Right lobe of liver (tissue), 6 donors: ENCODE data around the gene FTO. TPM values are rescaled to one million over a fixed set of nuclear protein-coding genes. Genes with fewer than 3 reads are reported as not detected.
A peak's percentile ranks its signal among the peaks of the same experiment; 100 is the strongest.

ENCODE experiments used
- ATAC-seq, 4 donors: fragments of 200-7000 bp; cut with Tn5 transposase; one replicate each; pipeline ENCODE4 v1.9.1; 2020; ENCODE audit warnings: mild to moderate bottlenecking in 4 of 4, moderate library complexity in 4 of 4
- DNase-seq, 3 donors: peaks; one replicate each; pipeline ENCODE4 v3.0.0-alpha.2; 2020
- H3K27ac ChIP-seq, 3 donors: fragments of 200-600 bp; one replicate each; pipeline ENCODE4 v1.8.0; 2022
- H3K27me3 ChIP-seq, 2 donors: fragments of 200-600 bp; one replicate each; pipeline ENCODE4 v1.8.0; 2022
- H3K36me3 ChIP-seq, 4 donors: fragments of 200-600 bp; sonication (generic) in 1 of 4; one replicate each; pipeline versions ENCODE4 v1.5.1 to v1.8.0; 2017 to 2022; ENCODE audit warnings: control low read depth in 1 of 4
- H3K4me1 ChIP-seq, 4 donors: fragments of 200-600 bp; sonication (generic) in 1 of 4; one replicate each; pipeline versions ENCODE4 v1.5.1 to v1.8.0; 2017 to 2022; ENCODE audit warnings: control low read depth in 1 of 4
- H3K4me3 ChIP-seq, 3 donors: fragments of 200-600 bp; one replicate each; pipeline ENCODE4 v1.8.0; 2022
- H3K9me3 ChIP-seq, 4 donors: fragments of 200-600 bp; sonication (generic) in 1 of 4; one replicate each; pipeline versions ENCODE4 v1.5.1 to v1.8.0; 2017 to 2022; ENCODE audit warnings: control low read depth in 1 of 4
- POLR2A ChIP-seq: fragments of 450-650 bp; IDR thresholded peaks from one replicate; pipeline ENCODE4 v1.6.1; 2017; ENCODE audit warnings: antibody characterized with exemption, mild to moderate bottlenecking
- WGBS: methylation state at CpG from one replicate; pipeline ENCODE4 v1.1.6; 2018; ENCODE audit warnings: low coverage, low lambda C conversion rate; ENCODE audit not compliant: insufficient coverage; ENCODE audit errors: missing lambda C conversion rate; 5-methylcytosine and 5-hydroxymethylcytosine counted together
- intact Hi-C, 2 donors: fragments of 100-400 bp; cut with DNase I; formaldehyde crosslinking; loops; one replicate each; pipeline versions ENCODE4 v1.11.2 to v1.14.1; 2022
- total RNA-seq, 6 experiments: library from RNA; depleted of rRNA in 2 of 6; stranded (reverse); fragments of >200 nt in 2 of 6; fragmentation: NEBNext Ultra II Directional in 3 of 6; extraction: Animal tissue kit (Norgen Biotek cat#: 25700) in 3 of 6; gene quantifications; one replicate each; pipeline versions ENCODE4 v1.1.0 to v1.2.4, GENCODE V29; 2016 to 2023
- TF ChIP-seq, protein P1 (sequence below), 4 donors: fragments of 200-600 bp in 3 of 4; fragments of 450-650 bp in 1 of 4; IDR thresholded peaks; one replicate each; pipeline versions ENCODE4 v1.5.1 to v1.8.0; 2016 to 2022; ENCODE audit warnings: antibody characterized with exemption in 4 of 4, mild to moderate bottlenecking in 2 of 4
- donor health status: DM: no; HTN: yes; CAD: no.
- donor health status: DM: no; HTN: no; CAD: no.
- donor health status: DM: no; HTN: no; CAD: no.
- donor health status: DM: no; HTN: yes; CAD: no.
- donor health status: DM: no; HTN: yes; CAD: no.

Gene FTO
- total RNA-seq, 6 experiments from 2014 or later, result 28.9 to 51.6 (median 33.6) TPM

DNA sequence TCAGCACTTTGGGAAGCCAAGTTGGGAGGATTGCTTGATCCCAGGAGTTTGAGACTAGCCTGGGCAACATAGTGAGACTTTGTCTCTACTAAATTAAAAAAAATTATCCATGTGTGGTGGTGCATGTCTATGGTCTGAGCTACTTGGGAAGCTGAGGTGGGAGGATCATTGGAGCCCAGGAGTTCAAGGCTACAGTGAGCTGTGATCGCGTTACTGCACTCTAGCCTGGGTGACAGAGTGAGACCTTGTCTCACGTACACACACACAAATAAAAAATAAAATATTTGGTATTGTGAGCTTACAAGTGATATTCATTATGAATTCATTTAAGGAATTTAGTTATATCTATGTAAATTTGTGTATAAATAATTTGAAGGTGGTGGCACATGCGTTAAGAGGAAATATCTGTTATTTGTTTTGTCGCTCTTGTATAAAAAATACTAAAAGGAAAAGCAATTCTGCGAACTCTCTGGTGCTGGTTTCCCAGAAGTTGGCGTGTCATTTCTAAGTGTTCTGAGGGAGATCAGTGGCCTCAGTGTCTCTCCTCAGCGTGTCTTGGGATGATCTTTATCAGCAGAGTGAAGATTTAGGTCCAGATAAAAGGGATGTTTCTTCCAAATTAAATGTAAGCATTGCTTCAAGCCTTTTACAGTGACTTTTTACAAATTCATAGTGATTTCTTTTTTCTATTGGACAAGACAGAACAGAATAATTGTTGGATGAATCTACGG, 187.6 kb downstream of the FTO start:
- no peaks in the 10 kb centered on the region for H3K4me1 ChIP-seq
- DNase-seq (no peak), ATAC-seq (no peak)
- H3K27me3 ChIP-seq, result no peaks in the 10 kb centered on the region
- no peak for TF ChIP-seq POLR2A
- TF ChIP-seq, protein P1, sequence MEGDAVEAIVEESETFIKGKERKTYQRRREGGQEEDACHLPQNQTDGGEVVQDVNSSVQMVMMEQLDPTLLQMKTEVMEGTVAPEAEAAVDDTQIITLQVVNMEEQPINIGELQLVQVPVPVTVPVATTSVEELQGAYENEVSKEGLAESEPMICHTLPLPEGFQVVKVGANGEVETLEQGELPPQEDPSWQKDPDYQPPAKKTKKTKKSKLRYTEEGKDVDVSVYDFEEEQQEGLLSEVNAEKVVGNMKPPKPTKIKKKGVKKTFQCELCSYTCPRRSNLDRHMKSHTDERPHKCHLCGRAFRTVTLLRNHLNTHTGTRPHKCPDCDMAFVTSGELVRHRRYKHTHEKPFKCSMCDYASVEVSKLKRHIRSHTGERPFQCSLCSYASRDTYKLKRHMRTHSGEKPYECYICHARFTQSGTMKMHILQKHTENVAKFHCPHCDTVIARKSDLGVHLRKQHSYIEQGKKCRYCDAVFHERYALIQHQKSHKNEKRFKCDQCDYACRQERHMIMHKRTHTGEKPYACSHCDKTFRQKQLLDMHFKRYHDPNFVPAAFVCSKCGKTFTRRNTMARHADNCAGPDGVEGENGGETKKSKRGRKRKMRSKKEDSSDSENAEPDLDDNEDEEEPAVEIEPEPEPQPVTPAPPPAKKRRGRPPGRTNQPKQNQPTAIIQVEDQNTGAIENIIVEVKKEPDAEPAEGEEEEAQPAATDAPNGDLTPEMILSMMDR (IDR thresholded peaks at IDR 0.05), result no peak
- intact Hi-C loops, result no loop called here
- peaks cover 0 to 7% (median 0%) of the 10 kb centered on the region in 4 donors for H3K36me3 ChIP-seq
- H3K27ac ChIP-seq, result no peak overlapping the region
- WGBS, result 66% methylated on average over 9 of the region's 9 CpGs
- H3K9me3 ChIP-seq, result no peaks in the 10 kb centered on the region
- no peak overlapping the region for H3K4me3 ChIP-seq

DNA sequence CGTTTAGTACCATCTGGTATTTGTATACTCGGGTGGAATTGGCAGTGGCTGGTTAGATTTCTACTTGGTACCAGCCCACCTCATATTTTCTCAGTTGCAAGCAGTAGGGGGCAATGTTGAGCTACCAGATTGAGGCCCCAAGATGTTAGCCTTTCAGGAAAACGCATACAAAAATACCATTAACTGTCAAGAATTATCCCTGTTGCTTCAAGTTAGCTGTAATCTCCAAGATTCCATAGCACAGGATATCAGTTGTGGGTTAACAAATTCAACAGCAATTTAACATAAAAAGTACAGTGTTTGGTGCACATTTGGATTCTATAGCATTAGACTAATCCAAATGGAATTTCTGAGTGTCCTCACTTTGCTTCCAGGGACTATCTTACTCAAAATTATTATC, 188.2 kb downstream of the FTO start:
- peak; percentile 76 to 87 (median 80) for ATAC-seq
- H3K4me3 ChIP-seq, result no peak overlapping the region

DNA sequence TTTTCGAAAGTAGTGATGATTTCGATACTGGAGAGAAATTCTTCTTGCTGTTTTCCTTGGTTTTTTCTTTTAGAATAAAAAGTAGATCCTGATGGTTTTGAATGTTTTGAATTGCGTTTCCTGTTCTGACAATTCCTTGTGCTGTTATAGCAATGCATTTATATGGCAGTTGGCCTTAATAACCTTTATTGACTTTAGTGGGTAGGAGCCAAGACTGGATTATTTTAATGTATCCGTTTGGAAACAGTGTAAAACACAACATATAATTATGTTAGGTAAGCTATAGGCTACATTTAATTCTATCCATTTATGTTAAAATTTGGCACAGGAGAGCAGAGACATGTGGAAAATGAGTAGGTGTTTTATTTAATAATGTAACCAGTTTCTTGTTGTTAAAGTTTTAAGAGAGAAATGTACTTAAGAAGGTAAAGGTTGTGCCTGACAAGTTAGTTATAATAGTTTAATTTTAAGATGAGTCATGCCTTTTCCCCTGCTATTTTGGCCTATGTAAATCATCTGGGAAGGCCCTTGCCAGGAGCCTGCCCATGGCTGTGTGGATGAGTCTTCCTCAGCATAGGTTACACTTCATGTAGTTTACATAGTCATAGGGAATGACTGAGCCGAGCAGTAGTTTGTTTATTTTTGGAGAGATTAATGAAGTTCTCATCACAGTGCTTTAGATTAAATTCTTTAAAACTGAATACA, 189.9 kb downstream of the FTO start:
- Histone ChIP-seq H3K9me3 (no peaks in the 10 kb centered on the region), H3K27ac (no peak overlapping the region), H3K4me1 (peaks cover 0 to 4% (median 0%) of the 10 kb centered on the region in 4 donors), H3K4me3 (no peak overlapping the region), H3K27me3 (no peaks in the 10 kb centered on the region), H3K36me3 (peaks cover 0 to 5% (median 0%) of the 10 kb centered on the region in 4 donors)
- 59% methylated on average over 5 of the region's 5 CpGs for WGBS
- DNase-seq (peak in 1 of 3 donors; percentile 28), ATAC-seq (peak in 2 of 4 donors; percentile 26 to 92)
- TF ChIP-seq, protein P1 (IDR thresholded peaks at IDR 0.05), result no peak
- TF ChIP-seq POLR2A, result no peak
- intact Hi-C loops, result no loop called here

More for the DNA sequence above, 188.2 kb downstream of the FTO start:
- intact Hi-C loops, result no loop called here
- Histone ChIP-seq H3K4me1 (no peaks in the 10 kb centered on the region), H3K27ac (no peak overlapping the region), H3K36me3 (peaks cover 0 to 7% (median 0%) of the 10 kb centered on the region in 4 donors), H3K9me3 (no peaks in the 10 kb centered on the region), H3K27me3 (no peaks in the 10 kb centered on the region)
- TF ChIP-seq, protein P1 (IDR thresholded peaks at IDR 0.05), result peak; percentile 66 to 76 (median 70)
- no peak for TF ChIP-seq POLR2A
- WGBS, result 10% methylated on average over 3 of the region's 3 CpGs
- peak in 1 of 3 donors; percentile 51 for DNase-seq

DNA sequence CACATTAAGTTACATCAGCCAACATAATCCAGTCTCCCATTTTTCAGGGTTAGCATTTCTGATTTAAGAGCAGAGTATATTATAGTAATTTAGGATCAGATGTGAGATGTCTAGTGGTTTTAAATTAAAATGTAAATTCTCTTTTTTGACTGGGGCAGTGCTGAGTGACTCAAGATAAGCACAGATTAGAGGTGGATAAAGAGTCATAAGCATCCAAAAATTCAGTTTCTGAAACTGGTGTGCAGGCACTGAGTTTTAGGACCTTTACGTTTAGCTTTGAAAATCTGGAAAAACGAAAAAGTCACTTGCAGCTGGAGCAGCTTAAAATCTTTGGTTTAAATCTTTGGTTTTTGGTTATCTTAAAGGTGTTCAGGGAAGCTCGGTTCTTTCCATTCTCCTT, 190.7 kb downstream of the FTO start:
- no peaks in the 10 kb centered on the region for H3K27me3 ChIP-seq
- TF ChIP-seq POLR2A, result no peak
- TF ChIP-seq, protein P1 (IDR thresholded peaks at IDR 0.05), result no peak
- no peaks in the 10 kb centered on the region for H3K36me3 ChIP-seq
- intact Hi-C loops, result no loop called here
- H3K4me3 ChIP-seq, result no peak overlapping the region
- no peak overlapping the region for H3K27ac ChIP-seq
- H3K4me1 ChIP-seq, result peaks cover 0 to 8% (median 0%) of the 10 kb centered on the region in 4 donors
- ATAC-seq (no peak), DNase-seq (no peak)
- WGBS, result 87% methylated on average over 3 of the region's 3 CpGs
- no peaks in the 10 kb centered on the region for H3K9me3 ChIP-seq
